A673 (cell line): ENCODE measurements around the gene XRCC1. TPM values are rescaled to one million over a fixed set of nuclear protein-coding genes. Genes with fewer than 3 reads are reported as not detected.

Experiments used
- BruUV-seq: library from RNA; stranded (reverse); fragments of 400-500 nt; replicated peaks from 2 replicates; lab custom pipeline; 2021; lab: Mats Ljungman, UMichigan
- CTCF ChIA-PET: fragments of 300-600 bp; sonication (Branson Sonifier 250); formaldehyde crosslinking; loops from one replicate; lab custom pipeline; 2022; ENCODE audit warnings: antibody characterized with exemption; lab: Charles Lee
- POLR2A ChIA-PET: fragments of 300-600 bp; sonication (Branson Sonifier 250); formaldehyde crosslinking; loops from one replicate; lab custom pipeline; 2022; ENCODE audit warnings: antibody characterized with exemption; ENCODE audit not compliant: low non-redundant PET; lab: Charles Lee
- DNase-seq: peaks from one replicate; pipeline ENCODE4 v3.0.0-alpha.2; 2015; ENCODE audit warnings: low spot score
- H3K27ac ChIP-seq: fragments of 200-600 bp; sonication (generic); 2 replicates; pipeline ENCODE4 v1.5.1; 2016; ENCODE audit warnings: mixed run types, low read depth, mild to moderate bottlenecking, mixed read lengths, antibody characterized with exemption, low read length; ENCODE audit not compliant: poor library complexity, severe bottlenecking
- H3K27me3 ChIP-seq: fragments of 200-600 bp; sonication (generic); replicated peaks from 2 replicates; pipeline ENCODE4 v1.6.1; 2017; ENCODE audit warnings: mixed run types, low read depth, mild to moderate bottlenecking, mixed read lengths, antibody characterized with exemption, low read length; ENCODE audit not compliant: insufficient read depth, poor library complexity
- H3K36me3 ChIP-seq: fragments of 200-600 bp; sonication (generic); 2 replicates; pipeline ENCODE4 v1.6.1; 2016; ENCODE audit warnings: mixed run types, mild to moderate bottlenecking, mixed read lengths, antibody characterized with exemption, low read length; ENCODE audit not compliant: insufficient read depth, poor library complexity, severe bottlenecking
- H3K4me1 ChIP-seq: fragments of 200-600 bp; sonication (generic); 2 replicates; pipeline ENCODE4 v1.6.1; 2017; ENCODE audit warnings: mixed run types, mild to moderate bottlenecking, mixed read lengths, antibody characterized with exemption, low read length; ENCODE audit not compliant: insufficient read depth, poor library complexity, severe bottlenecking
- H3K4me3 ChIP-seq: fragments of 200-600 bp; sonication (generic); 2 replicates; pipeline ENCODE4 v1.5.1; 2016; ENCODE audit warnings: low read depth, mixed run types, mild to moderate bottlenecking, mixed read lengths, low read length; ENCODE audit not compliant: poor library complexity, severe bottlenecking
- H3K9me3 ChIP-seq: fragments of 200-600 bp; sonication (generic); 2 replicates; pipeline ENCODE4 v1.6.1; 2016; ENCODE audit warnings: mixed run types, low read depth, mild to moderate bottlenecking, mixed read lengths, antibody characterized with exemption, low read length; ENCODE audit not compliant: poor library complexity, severe bottlenecking
- EZH2 ChIP-seq: fragments of 200-600 bp; sonication (generic); IDR thresholded peaks from 2 replicates; pipeline ENCODE4 v1.6.1; 2017; ENCODE audit warnings: borderline replicate concordance, low read depth, mild to moderate bottlenecking, mixed read lengths, antibody characterized with exemption, low read length; ENCODE audit not compliant: poor library complexity, severe bottlenecking
- intact Hi-C: fragments of 100-400 bp; cut with micrococcal nuclease; formaldehyde crosslinking; loops from one replicate; pipeline ENCODE4 v1.10.0; 2022; ENCODE audit not compliant: unreplicated experiment
- total RNA-seq: library from RNA; stranded (reverse); gene quantifications from 2 replicates; pipeline ENCODE4 v1.2.3, GENCODE V29; 2021
- TF ChIP-seq, protein P1 (sequence below): fragments of 300-800, 200-600 bp; sonication (generic); conservative IDR thresholded peaks from 2 replicates; pipeline ENCODE4 v1.5.1; 2017; ENCODE audit warnings: low read depth, mild to moderate bottlenecking, antibody characterized with exemption, low read length, moderate library complexity, mixed read lengths

Gene XRCC1
- total RNA-seq, 1 experiment from 2014 or later, result 69.4 TPM

DNA sequence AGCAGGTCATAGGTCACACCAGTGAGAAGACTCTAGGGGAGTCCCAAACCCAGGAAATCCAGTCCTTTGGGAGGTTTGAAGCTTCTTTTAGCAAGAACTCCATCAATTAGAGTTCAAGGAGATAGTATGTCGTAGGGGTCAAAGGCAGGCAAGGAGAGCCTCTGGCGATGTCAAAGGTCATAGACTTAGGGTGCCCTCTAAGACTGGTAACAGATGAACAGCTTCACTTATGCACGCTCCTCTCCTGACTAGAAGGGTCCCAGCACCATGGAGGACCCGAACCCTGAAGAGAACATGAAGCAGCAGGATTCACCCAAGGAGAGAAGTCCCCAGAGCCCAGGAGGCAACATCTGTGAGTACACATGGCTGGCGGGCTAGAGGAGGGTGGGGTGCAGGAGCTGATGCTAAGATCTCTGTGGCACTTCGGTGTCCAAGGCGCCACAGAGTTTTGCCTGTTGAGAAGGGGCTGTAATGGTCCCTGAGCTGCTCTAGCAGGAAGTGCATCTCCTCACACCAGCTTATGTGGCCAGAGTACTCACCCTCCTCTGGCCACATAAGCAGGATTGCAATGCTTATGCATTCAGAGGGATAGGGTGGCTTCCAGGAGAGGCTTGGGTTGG is 21.6 kb upstream of the XRCC1 start:
- TF ChIP-seq, protein P1, sequence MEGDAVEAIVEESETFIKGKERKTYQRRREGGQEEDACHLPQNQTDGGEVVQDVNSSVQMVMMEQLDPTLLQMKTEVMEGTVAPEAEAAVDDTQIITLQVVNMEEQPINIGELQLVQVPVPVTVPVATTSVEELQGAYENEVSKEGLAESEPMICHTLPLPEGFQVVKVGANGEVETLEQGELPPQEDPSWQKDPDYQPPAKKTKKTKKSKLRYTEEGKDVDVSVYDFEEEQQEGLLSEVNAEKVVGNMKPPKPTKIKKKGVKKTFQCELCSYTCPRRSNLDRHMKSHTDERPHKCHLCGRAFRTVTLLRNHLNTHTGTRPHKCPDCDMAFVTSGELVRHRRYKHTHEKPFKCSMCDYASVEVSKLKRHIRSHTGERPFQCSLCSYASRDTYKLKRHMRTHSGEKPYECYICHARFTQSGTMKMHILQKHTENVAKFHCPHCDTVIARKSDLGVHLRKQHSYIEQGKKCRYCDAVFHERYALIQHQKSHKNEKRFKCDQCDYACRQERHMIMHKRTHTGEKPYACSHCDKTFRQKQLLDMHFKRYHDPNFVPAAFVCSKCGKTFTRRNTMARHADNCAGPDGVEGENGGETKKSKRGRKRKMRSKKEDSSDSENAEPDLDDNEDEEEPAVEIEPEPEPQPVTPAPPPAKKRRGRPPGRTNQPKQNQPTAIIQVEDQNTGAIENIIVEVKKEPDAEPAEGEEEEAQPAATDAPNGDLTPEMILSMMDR, result no peak
- no peak for TF ChIP-seq EZH2
- peaks cover 31% of the 10 kb centered on the region for H3K36me3 ChIP-seq
- H3K4me3 ChIP-seq, result peak overlapping the region; percentile 78
- intact Hi-C loops, result loop anchor here (1.0 to 5.0 kb wide), 5 partner anchors 22 to 150 kb away; partner anchors contain the start of genes PINLYP, XRCC1, ZNF428 and ZNF575
- H3K27me3 ChIP-seq, result no peaks in the 10 kb centered on the region
- ChIA-PET POLR2A (no interaction called here), CTCF (no interaction called here)
- H3K9me3 ChIP-seq, result no peaks in the 10 kb centered on the region
- no TSS peak for BruUV-seq
- H3K4me1 ChIP-seq, result peaks cover 12% of the 10 kb centered on the region
- no peak for DNase-seq
- H3K27ac ChIP-seq, result peak overlapping the region; percentile 96

DNA sequence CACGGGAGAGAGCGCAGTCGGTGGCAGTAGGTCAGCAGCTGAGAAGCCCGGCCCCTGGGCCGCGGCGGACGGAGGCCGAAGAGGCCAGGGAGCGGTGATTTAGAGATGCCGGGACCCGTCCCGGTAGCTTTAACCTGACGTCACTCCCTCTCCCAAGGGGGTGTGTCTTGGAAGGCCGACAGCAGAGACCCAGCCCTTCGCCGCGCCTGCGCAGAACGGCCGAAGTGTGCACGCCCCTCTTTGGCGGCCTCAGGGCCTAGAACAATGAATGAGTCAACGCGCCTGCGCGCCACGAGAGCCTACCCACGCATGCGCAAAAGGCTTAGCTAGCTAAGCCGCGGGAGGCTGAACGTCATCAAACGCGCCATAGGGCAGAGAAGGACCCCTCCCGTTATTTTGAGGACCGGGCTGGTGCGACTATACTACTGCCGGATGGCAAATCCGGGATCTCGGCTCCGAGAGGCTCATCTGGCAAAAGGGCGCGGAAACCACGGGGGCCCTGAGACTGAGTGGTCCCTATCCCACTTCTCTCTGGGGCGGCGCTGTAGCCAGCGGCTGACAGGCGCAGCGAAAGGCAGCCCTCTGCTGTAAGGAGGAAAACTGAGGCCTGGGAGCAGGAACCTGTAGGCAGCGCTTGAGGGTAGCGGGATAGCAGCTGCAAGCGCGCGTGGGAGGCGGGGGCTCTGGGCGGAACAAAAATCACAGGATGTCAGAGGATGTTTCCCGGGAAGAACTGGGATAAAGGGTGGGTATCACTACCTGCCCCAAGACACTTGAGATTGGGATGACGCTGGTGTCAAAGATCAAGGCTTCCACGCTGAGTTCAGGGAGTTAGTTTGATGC is 20.9 kb upstream of the XRCC1 start, which contains the start of the genes IRGQ and ZNF576:
TSS of gene IRGQ (minus strand) at position 136 of the 843 bp plus-strand sequence. CDS start 796 bp downstream, outside the sequence.
TSS of gene ZNF576 (plus strand) at position 597 of the 843 bp plus-strand sequence. CDS start 514 bp downstream, outside the sequence.
- CTCF ChIA-PET, result interaction anchor here (0.6 to 0.9 kb wide), 3 partner anchors 39 to 1890 kb away, joined by 3 to 13 read pairs (median 7); no protein-coding TSS in a partner anchor
- H3K27ac ChIP-seq, result peak within 1 kb of the TSS; percentile 96
- no peaks in the 10 kb centered on the region for H3K9me3 ChIP-seq
- intact Hi-C loops, result loop anchor here (1.0 to 5.0 kb wide), 5 partner anchors 21 to 149 kb away; partner anchors contain the start of genes PINLYP, XRCC1, ZNF428 and ZNF575
- peak within 1 kb of the TSS; percentile 78 for H3K4me3 ChIP-seq
- no peaks in the 10 kb centered on the region for H3K27me3 ChIP-seq
- DNase-seq, result peak; percentile 99
- TF ChIP-seq EZH2, result no peak
- TF ChIP-seq, protein P1, result no peak; the same call in 1 of the 2 replicates
- POLR2A ChIA-PET, result interaction anchor here (0.5 to 0.8 kb wide), 3 partner anchors 12 to 451 kb away, joined by 4 to 14 read pairs (median 5); no protein-coding TSS in a partner anchor
- TSS peak; percentile 38 for BruUV-seq
- H3K4me1 ChIP-seq, result peaks cover 12% of the 10 kb centered on the region
- H3K36me3 ChIP-seq, result peaks cover 31% of the 10 kb centered on the region

DNA sequence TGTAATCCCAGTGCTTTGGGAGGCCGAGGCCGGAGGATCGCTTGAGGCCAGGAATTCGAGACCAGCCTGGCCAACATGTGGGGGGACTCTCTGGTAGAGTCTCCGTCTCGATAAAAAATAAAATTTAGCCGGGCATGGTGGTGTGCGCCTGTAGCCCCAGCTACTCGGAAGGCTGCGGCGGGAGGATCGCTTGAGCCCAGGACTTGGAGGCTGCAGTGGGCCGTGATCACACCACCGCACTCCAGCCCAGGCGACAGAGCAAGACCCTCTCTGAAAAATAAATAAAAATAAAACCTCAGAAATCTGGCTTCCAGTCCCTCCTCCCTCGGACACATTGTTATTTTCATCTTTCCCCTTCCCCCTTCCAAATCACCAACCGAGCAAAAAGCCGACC is 20.3 kb upstream of the XRCC1 start:
- DNase-seq, result peak; percentile 17
- intact Hi-C loops, result loop anchor here (5.0 kb wide), 1 partner anchor 148 kb away; no protein-coding TSS in a partner anchor
- no peaks in the 10 kb centered on the region for H3K27me3 ChIP-seq
- H3K4me3 ChIP-seq, result peak overlapping the region; percentile 78
- peaks cover 12% of the 10 kb centered on the region for H3K4me1 ChIP-seq
- CTCF ChIA-PET, result interaction anchor here (0.6 to 2.1 kb wide), 4 partner anchors 38 to 1890 kb away, joined by 3 to 25 read pairs (median 10); no protein-coding TSS in a partner anchor
- H3K9me3 ChIP-seq, result no peaks in the 10 kb centered on the region
- H3K36me3 ChIP-seq, result peaks cover 25% of the 10 kb centered on the region
- TF ChIP-seq, protein P1, result no peak
- no peak for TF ChIP-seq EZH2
- POLR2A ChIA-PET, result interaction anchor here (0.5 to 0.8 kb wide), 3 partner anchors 12 to 451 kb away, joined by 4 to 14 read pairs (median 5); no protein-coding TSS in a partner anchor
- peak overlapping the region; percentile 88 for H3K27ac ChIP-seq
- TSS peak; percentile 85 for BruUV-seq
